HG03095 (cell line): ENCODE measurements around the gene APOL2.

Experiments
- ATAC-seq: cut with Tn5 transposase; IDR thresholded peaks from one replicate; pipeline ENCODE4 v1.9.1; 2021; ENCODE audit warnings: moderate library complexity; ENCODE audit not compliant: unreplicated experiment

Gene APOL2

DNA sequence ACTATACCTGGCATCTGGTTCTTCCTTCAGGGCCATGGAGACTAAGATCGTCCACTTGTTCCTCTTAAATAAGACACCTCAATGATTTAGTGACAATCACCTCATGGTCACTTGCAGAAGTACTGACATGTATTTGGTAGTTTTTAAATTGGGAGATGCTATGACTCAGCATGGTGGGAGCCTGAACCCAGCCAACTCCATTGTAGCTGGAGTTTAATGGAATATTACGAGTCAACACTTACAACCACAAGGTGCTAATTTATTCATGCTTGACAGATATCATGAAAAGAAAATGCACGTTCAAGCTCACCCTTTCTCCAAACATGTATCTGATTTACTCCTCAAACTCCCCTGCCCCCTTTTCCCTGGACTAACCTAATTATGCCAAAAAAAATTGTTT lies 62.2 kb downstream of the APOL2 start:
- no peak for ATAC-seq
